K562 (cell line): Measurements from ENCODE around the gene CARS2. TPM values are rescaled to one million over a fixed set of nuclear protein-coding genes. Genes with fewer than 3 reads are reported as not detected.

ENCODE experiments used
- ATAC-seq: fragments of 200-7000 bp; cut with Tn5 transposase; 3 replicates; pipeline ENCODE4 v1.9.1; 2020; ENCODE audit warnings: moderate library complexity
- BruUV-seq: library from RNA; stranded (reverse); fragments of 400-500 nt; replicated peaks from 2 replicates; lab custom pipeline; 2021; lab: Mats Ljungman, UMichigan
- CTCF ChIA-PET: fragments of 300-600 bp; formaldehyde crosslinking; extraction: SDS; loops from one replicate; lab custom pipeline; 2021; ENCODE audit warnings: low intra/inter-chr PET ratio; lab: Yijun Ruan, JAX
- POLR2A ChIA-PET: fragments of 300-600, 350-650 bp; sonication (Branson Sonifier 250); formaldehyde crosslinking; extraction: SDS; loops from one replicate; lab custom pipeline; 2021; ENCODE audit warnings: antibody characterized with exemption, inconsistent platforms; lab: Yijun Ruan, JAX
- DNase-seq, 4 experiments: peaks; one replicate each; pipeline versions ENCODE4 v3.0.0 to v3.0.0-alpha.2; 2011 to 2018; ENCODE audit warnings: low spot score in 3 of 4, mixed read lengths in 3 of 4; ENCODE audit errors: extremely low read depth in 1 of 4
- FAIRE-seq: peaks from 2 replicates; lab custom pipeline; 2011; peaks lifted over from hg19 to GRCh38; lab: Jason Lieb, UNC
- H2AFZ ChIP-seq: 2 replicates; pipeline ENCODE4 v1.6.0; 2011; ENCODE audit warnings: low read depth, low read length, control low read depth, inconsistent platforms
- H3K27ac ChIP-seq: fragments of 200-600 bp; 3 replicates; pipeline ENCODE4 v1.8.0; 2011; ENCODE audit warnings: low read depth, mild to moderate bottlenecking, control low read depth, inconsistent platforms, low read length, moderate library complexity, mixed read lengths; ENCODE audit errors: extremely low read depth
- H3K27me3 ChIP-seq, 2 experiments: fragments of 300-600 bp in 1 of 2; 2 replicates in 1 of 2; 3 replicates in 1 of 2; pipeline versions ENCODE4 v1.6.0 to v1.8.0; 2011; ENCODE audit warnings: inconsistent platforms in 2 of 2, low read length in 2 of 2, mild to moderate bottlenecking in 1 of 2, mixed read lengths in 1 of 2, moderate library complexity in 1 of 2; ENCODE audit not compliant: control insufficient read depth in 2 of 2, insufficient read depth in 2 of 2
- H3K36me3 ChIP-seq: fragments of 300-600 bp; 3 replicates; pipeline ENCODE4 v1.8.0; 2011; ENCODE audit warnings: mild to moderate bottlenecking, low read length, inconsistent platforms; ENCODE audit not compliant: control insufficient read depth, insufficient read depth
- H3K4me1 ChIP-seq, 2 experiments: fragments of 200-600 bp in 1 of 2; replicated peaks in 1 of 2; 2 replicates in 1 of 2; 3 replicates in 1 of 2; pipeline versions ENCODE4 v1.5.1 to v1.8.0; 2011; ENCODE audit warnings: inconsistent platforms in 2 of 2, low read length in 2 of 2, mild to moderate bottlenecking in 1 of 2, mixed read lengths in 1 of 2, moderate library complexity in 1 of 2; ENCODE audit not compliant: control insufficient read depth in 2 of 2, insufficient read depth in 2 of 2
- H3K4me2 ChIP-seq: 2 replicates; pipeline ENCODE4 v1.6.1; 2011; ENCODE audit warnings: low read length, control low read depth, inconsistent platforms, mixed read lengths; ENCODE audit not compliant: insufficient read depth
- H3K4me3 ChIP-seq: fragments of 200-600 bp; sonication (generic), shearing (Covaris generic); 2 replicates; pipeline ENCODE4 v1.5.1; 2016; ENCODE audit warnings: control low read depth, inconsistent platforms
- H3K79me2 ChIP-seq: fragments of 200-600 bp; 3 replicates; pipeline ENCODE4 v1.8.0; 2011; ENCODE audit warnings: low read length, inconsistent platforms; ENCODE audit not compliant: control insufficient read depth, insufficient read depth
- H3K9ac ChIP-seq, 2 experiments: 2 replicates each; pipeline versions ENCODE4 v1.6.0 to v1.6.1; 2011; ENCODE audit warnings: low read depth in 2 of 2, low read length in 2 of 2, control low read depth in 1 of 2, inconsistent platforms in 1 of 2, mild to moderate bottlenecking in 1 of 2, mixed read lengths in 1 of 2; ENCODE audit not compliant: insufficient read depth in 1 of 2
- H3K9me1 ChIP-seq: one replicate; pipeline ENCODE4 v1.6.0; 2011; ENCODE audit warnings: inconsistent platforms, mild to moderate bottlenecking, low read length, moderate library complexity; ENCODE audit not compliant: control insufficient read depth, insufficient read depth
- H3K9me3 ChIP-seq: replicated peaks from 2 replicates; pipeline ENCODE4 v1.5.1; 2011; ENCODE audit warnings: low read depth, low read length, inconsistent platforms; ENCODE audit not compliant: control insufficient read depth, insufficient read depth
- H4K20me1 ChIP-seq: replicated peaks from 2 replicates; pipeline ENCODE4 v1.6.1; 2011; ENCODE audit warnings: low read length, inconsistent platforms, mixed read lengths; ENCODE audit not compliant: control insufficient read depth, insufficient read depth
- ESRRB ChIP-seq: fragments of 250-450 bp; sonication (Bioruptor Pico); IDR thresholded peaks from 2 replicates; pipeline ENCODE4 v1.5.0; 2020; ENCODE audit warnings: mild to moderate bottlenecking, moderate library complexity, borderline replicate concordance
- HMG20A ChIP-seq: fragments of 450-650 bp; formaldehyde crosslinking; conservative IDR thresholded peaks from 2 replicates; pipeline ENCODE4 v1.4.0; 2020; ENCODE audit warnings: mild to moderate bottlenecking, mixed read lengths
- NFATC3 ChIP-seq: fragments of 450-650 bp; IDR thresholded peaks from 2 replicates; pipeline ENCODE4 v1.6.1; 2017; ENCODE audit warnings: mild to moderate bottlenecking
- NUFIP1 ChIP-seq: fragments of 450-650 bp; IDR thresholded peaks from 2 replicates; pipeline ENCODE4 v1.6.1; 2018; ENCODE audit not compliant: partially characterized antibody
- SMC3 ChIP-seq: conservative IDR thresholded peaks from 2 replicates; pipeline ENCODE4 v1.6.1; 2011; ENCODE audit warnings: low read depth, low read length, improper control_type of control experiment; ENCODE audit not compliant: insufficient read depth
- STAT5B ChIP-seq: fragments of 250-450 bp; sonication (Bioruptor Pico); IDR thresholded peaks from 2 replicates; pipeline ENCODE4 v1.8.0; 2021; ENCODE audit warnings: mild to moderate bottlenecking, inconsistent platforms
- ZNF146 ChIP-seq: IDR thresholded peaks from one replicate; pipeline ENCODE4 v1.6.1; 2018; ENCODE audit warnings: missing compliant biosample characterization; ENCODE audit not compliant: unreplicated experiment
- ZNF75A ChIP-seq: fragments of 450-650 bp; formaldehyde crosslinking; IDR thresholded peaks from 2 replicates; pipeline ENCODE4 v1.4.0; 2020; ENCODE audit warnings: mild to moderate bottlenecking
- WGBS: fragments of 100-300 bp; shearing (Covaris generic); methylation state at CpG from one replicate; pipeline ENCODE4 v1.1.6; 2016; ENCODE audit warnings: low coverage, mixed read lengths; ENCODE audit not compliant: insufficient coverage; ENCODE audit errors: missing lambda C conversion rate; 5-methylcytosine and 5-hydroxymethylcytosine counted together
- in situ Hi-C: fragments of 300-500 bp; cut with MboI; formaldehyde crosslinking; loops from 4 replicates; pipeline ENCODE4 v1.15.0; 2018; ENCODE audit warnings: inconsistent platforms, mixed read lengths
- intact Hi-C: fragments of 100-400 bp; cut with micrococcal nuclease; formaldehyde crosslinking; loops from 2 replicates; pipeline ENCODE4 v1.14.2; 2022
- polyA plus RNA-seq, 8 experiments: library from polyadenylated mRNA; depleted of rRNA in 4 of 8; stranded (reverse) in 5 of 8; unstranded in 3 of 8; fragments of >200 nt; fragmentation: Nextera tagmentation in 2 of 8; fragmentation: Illumina TruSeq in 1 of 8; extraction: Ambion mirVana in 2 of 8; extraction: Trizol in 1 of 8; gene quantifications; 2 replicates each; pipeline versions ENCODE4 v1.2.1 to v1.2.3, GENCODE V29; 2011 to 2014; ENCODE audit warnings: inconsistent platforms in 1 of 8, missing spikeins in 1 of 8
- total RNA-seq, 7 experiments: library from RNA; depleted of rRNA in 6 of 7; stranded (reverse); fragments of >200 nt in 6 of 7; fragmentation: Illumina TruSeq in 2 of 7; extraction: Trizol in 2 of 7; gene quantifications; 2 replicates each; pipeline versions ENCODE4 v1.2.1 to v1.2.3, GENCODE V29; 2011 to 2021; ENCODE audit warnings: low replicate concordance in 1 of 7

CARS2 gene
- total and polyA plus RNA-seq, 9 of the 15 experiments (the other 6 are each of a cell fraction or from before 2014, with no cell fraction given), result 1.7 to 37.4 (median 30.5) TPM

- Histone ChIP-seq H3K27me3 (no peaks in the 10 kb centered on the region), H3K36me3 (peaks cover 47% of the 10 kb centered on the region; the same call in 2 of the 3 replicates), H4K20me1 (no peaks in the 10 kb centered on the region), H3K9ac (no peak overlapping the region), H3K4me2 (no peak overlapping the region), H2AFZ (no peak overlapping the region), H3K9me1 (peaks cover 3% of the 10 kb centered on the region), H3K4me1 (peaks cover 4 to 23% of the 10 kb centered on the region in 2 experiments; a peak in 4 of 5 replicates), H3K27ac (no peak overlapping the region), H3K4me3 (no peak overlapping the region), H3K79me2 (no peaks in the 10 kb centered on the region), H3K9me3 (no peaks in the 10 kb centered on the region)
- no TSS peak for BruUV-seq
- ATAC-seq, result no peak
- in situ Hi-C loops, result no loop called here
- CTCF ChIA-PET, result no interaction called here
- no peak for FAIRE-seq
- no peak for DNase-seq
- WGBS, result no CpG with 5 or more reads among the region's 10 CpGs
- TF ChIP-seq ZNF75A (CRISPR knock-in tag) (no peak), HMG20A (CRISPR knock-in tag) (no peak), NFATC3 (no peak), NUFIP1 (no peak), ZNF146 (CRISPR knock-in tag) (no peak), STAT5B (CRISPR knock-in tag) (no peak), SMC3 (no peak), ESRRB (no peak)
- POLR2A ChIA-PET, result interaction anchor here (0.9 to 1.4 kb wide), 2 partner anchors 65 to 68 kb away, joined by 3 to 5 read pairs; no protein-coding TSS in a partner anchor
- intact Hi-C loops, result no loop called here
These were observed 58.6 kb downstream of the CARS2 start for GRCh38 chr13:110647365-110647737.
